ENCODE measurements around the gene TYMS. TPM values are rescaled to one million over a fixed set of nuclear protein-coding genes. Genes with fewer than 3 reads are reported as not detected.

TYMS gene
- total and polyA plus RNA-seq, 10 of the 15 experiments (the other 5 are each of a cell fraction or from before 2014, with no cell fraction given), result 34.8 to 524 (median 219) TPM

DNA sequence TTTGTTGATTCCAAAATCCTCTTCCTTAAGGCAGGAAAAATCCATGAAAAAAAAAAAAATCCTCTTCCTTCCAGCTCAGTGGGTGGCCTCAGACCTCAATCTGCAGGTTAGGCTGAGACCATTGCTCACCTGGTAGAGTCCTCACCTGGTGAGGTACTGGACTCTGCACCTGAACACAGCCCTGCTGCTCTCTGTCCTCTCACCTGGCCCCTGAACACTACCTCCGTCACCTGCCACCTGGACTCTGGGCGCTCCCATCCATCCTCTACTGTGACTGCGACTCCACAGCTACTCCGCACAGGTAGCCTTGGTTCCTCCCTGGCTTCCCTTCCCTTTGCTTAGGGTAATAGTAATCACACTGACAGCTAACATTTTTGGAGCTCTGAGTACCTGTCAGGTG, 22.1 kb downstream of the TYMS start (continued):
- TF ChIP-seq, protein P1, sequence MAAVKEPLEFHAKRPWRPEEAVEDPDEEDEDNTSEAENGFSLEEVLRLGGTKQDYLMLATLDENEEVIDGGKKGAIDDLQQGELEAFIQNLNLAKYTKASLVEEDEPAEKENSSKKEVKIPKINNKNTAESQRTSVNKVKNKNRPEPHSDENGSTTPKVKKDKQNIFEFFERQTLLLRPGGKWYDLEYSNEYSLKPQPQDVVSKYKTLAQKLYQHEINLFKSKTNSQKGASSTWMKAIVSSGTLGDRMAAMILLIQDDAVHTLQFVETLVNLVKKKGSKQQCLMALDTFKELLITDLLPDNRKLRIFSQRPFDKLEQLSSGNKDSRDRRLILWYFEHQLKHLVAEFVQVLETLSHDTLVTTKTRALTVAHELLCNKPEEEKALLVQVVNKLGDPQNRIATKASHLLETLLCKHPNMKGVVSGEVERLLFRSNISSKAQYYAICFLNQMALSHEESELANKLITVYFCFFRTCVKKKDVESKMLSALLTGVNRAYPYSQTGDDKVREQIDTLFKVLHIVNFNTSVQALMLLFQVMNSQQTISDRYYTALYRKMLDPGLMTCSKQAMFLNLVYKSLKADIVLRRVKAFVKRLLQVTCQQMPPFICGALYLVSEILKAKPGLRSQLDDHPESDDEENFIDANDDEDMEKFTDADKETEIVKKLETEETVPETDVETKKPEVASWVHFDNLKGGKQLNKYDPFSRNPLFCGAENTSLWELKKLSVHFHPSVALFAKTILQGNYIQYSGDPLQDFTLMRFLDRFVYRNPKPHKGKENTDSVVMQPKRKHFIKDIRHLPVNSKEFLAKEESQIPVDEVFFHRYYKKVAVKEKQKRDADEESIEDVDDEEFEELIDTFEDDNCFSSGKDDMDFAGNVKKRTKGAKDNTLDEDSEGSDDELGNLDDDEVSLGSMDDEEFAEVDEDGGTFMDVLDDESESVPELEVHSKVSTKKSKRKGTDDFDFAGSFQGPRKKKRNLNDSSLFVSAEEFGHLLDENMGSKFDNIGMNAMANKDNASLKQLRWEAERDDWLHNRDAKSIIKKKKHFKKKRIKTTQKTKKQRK (IDR thresholded peaks at IDR 0.05; ENCODE audit: low read depth, low read length), result no peak
- TF ChIP-seq KLF5 (IDR thresholded peaks at IDR 0.05; ENCODE audit: partially characterized antibody) (no peak), SRF (IDR thresholded peaks at IDR 0.05; ENCODE audit: low read depth in 2 of 2, low read length in 2 of 2) (no peak), PAX8 (IDR thresholded peaks at IDR 0.05) (no peak), TCF12 (IDR thresholded peaks at IDR 0.05; ENCODE audit: low read depth, low read length) (no peak), HCFC1 (IDR thresholded peaks at IDR 0.05; ENCODE audit: low read length) (no peak), SMC3 (IDR thresholded peaks at IDR 0.05; ENCODE audit: borderline replicate concordance, low read length) (no peak), ETV6 (conservative IDR thresholded peaks at IDR 0.05 in 1 of 2, IDR thresholded peaks at IDR 0.05 in 1 of 2; ENCODE audit: borderline replicate concordance in 1 of 2, low read depth in 1 of 2) (no peak)
- TF ChIP-seq, protein P2, sequence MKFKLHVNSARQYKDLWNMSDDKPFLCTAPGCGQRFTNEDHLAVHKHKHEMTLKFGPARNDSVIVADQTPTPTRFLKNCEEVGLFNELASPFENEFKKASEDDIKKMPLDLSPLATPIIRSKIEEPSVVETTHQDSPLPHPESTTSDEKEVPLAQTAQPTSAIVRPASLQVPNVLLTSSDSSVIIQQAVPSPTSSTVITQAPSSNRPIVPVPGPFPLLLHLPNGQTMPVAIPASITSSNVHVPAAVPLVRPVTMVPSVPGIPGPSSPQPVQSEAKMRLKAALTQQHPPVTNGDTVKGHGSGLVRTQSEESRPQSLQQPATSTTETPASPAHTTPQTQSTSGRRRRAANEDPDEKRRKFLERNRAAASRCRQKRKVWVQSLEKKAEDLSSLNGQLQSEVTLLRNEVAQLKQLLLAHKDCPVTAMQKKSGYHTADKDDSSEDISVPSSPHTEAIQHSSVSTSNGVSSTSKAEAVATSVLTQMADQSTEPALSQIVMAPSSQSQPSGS (IDR thresholded peaks at IDR 0.05; ENCODE audit: low read length), result no peak

DNA sequence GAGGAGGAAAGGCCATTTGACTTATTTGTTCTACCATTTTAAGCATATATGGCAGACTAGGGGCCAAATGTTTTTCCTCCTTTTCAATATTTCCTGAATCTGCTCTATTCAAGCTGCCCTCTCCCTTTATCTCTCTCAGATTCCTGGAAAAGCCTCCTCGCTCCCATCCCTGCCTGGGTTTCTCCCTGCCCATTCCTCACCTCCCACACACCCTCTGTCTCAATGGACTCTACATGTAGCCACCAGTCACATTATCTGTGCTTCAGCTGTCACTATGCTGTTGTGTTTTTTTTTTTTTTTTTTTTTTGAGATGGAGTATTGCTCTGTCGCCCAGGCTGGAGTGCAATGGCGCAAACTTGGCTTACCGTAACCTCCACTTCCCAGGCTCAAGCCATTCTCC, 22.9 kb downstream of the TYMS start:
- in situ Hi-C loops (cut with MboI), result no loop called here
- H3K4me1 ChIP-seq (ENCODE audit: control insufficient read depth, insufficient read depth, low read length), result no peaks in the 10 kb centered on the region
- H3K27ac ChIP-seq (ENCODE audit: control insufficient read depth, insufficient read depth), result no peak overlapping the region
- 100% methylated on average over 3 of the region's 4 CpGs for WGBS (ENCODE audit: insufficient coverage, insufficient replicate concordance, low lambda C conversion rate, missing lambda C conversion rate)
- ChIA-PET POLR2A (no interaction called here), CTCF (no interaction called here), SMC1A (ENCODE audit: uncharacterized antibody, unreplicated experiment) (no interaction called here), RAD21 (ENCODE audit: unreplicated experiment) (no interaction called here)
- ATAC-seq, result no peak
- H3K27me3 ChIP-seq (replicated peaks in 1 of 2; ENCODE audit: control insufficient read depth in 2 of 2, insufficient read depth in 2 of 2, low read length in 1 of 2), result no peaks in the 10 kb centered on the region
- intact Hi-C loops (cut with micrococcal nuclease; ENCODE audit: unreplicated experiment), result no loop called here
- H3K9me3 ChIP-seq (replicated peaks; ENCODE audit: control insufficient read depth, insufficient read depth, low read length), result no peaks in the 10 kb centered on the region
- peaks cover 0 to 8% of the 10 kb centered on the region in 2 experiments; a peak in 3 of 4 replicates for H3K36me3 ChIP-seq (ENCODE audit: control insufficient read depth in 2 of 2, insufficient read depth in 2 of 2, low read length in 1 of 2)
- no peak overlapping the region for H3K9ac ChIP-seq (ENCODE audit: control insufficient read depth, insufficient read depth, low read length)
- no peak overlapping the region for H3K4me2 ChIP-seq (ENCODE audit: control insufficient read depth, insufficient read depth)
- no peak overlapping the region for H3K4me3 ChIP-seq
- H4K20me1 ChIP-seq (ENCODE audit: control insufficient read depth, insufficient read depth), result no peaks in the 10 kb centered on the region
- FAIRE-seq, result no peak
- DNase-seq (ENCODE audit: low read depth, low spot score), result no peak
- BruUV-seq (replicated peaks), result no TSS peak
- no peaks in the 10 kb centered on the region for H3K79me2 ChIP-seq (ENCODE audit: control insufficient read depth, insufficient read depth, low read length)
- no peak overlapping the region for H2AFZ ChIP-seq (ENCODE audit: control insufficient read depth, low read depth, low read length)
- TF ChIP-seq NR2C1 (IDR thresholded peaks at IDR 0.05) (no peak), FOXM1 (IDR thresholded peaks at IDR 0.05; ENCODE audit: low read depth, low read length) (no peak), MXI1 (IDR thresholded peaks at IDR 0.05; ENCODE audit: low read depth, low read length) (no peak), HCFC1 (IDR thresholded peaks at IDR 0.05; ENCODE audit: low read length) (no peak), RBBP5 (conservative IDR thresholded peaks at IDR 0.05) (no peak), BACH1 (IDR thresholded peaks at IDR 0.05; ENCODE audit: borderline replicate concordance) (no peak), CHD2 (IDR thresholded peaks at IDR 0.05; ENCODE audit: borderline replicate concordance, low read depth, low read length) (no peak), CHD4 (IDR thresholded peaks at IDR 0.05) (no peak), ZNF274 (IDR thresholded peaks at IDR 0.05; ENCODE audit: insufficient read depth, insufficient read length) (no peak)
- TF ChIP-seq, protein P3, sequence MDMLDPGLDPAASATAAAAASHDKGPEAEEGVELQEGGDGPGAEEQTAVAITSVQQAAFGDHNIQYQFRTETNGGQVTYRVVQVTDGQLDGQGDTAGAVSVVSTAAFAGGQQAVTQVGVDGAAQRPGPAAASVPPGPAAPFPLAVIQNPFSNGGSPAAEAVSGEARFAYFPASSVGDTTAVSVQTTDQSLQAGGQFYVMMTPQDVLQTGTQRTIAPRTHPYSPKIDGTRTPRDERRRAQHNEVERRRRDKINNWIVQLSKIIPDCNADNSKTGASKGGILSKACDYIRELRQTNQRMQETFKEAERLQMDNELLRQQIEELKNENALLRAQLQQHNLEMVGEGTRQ (IDR thresholded peaks at IDR 0.05; ENCODE audit: borderline replicate concordance, low read depth, low read length), result no peak
- TF ChIP-seq, protein P4, sequence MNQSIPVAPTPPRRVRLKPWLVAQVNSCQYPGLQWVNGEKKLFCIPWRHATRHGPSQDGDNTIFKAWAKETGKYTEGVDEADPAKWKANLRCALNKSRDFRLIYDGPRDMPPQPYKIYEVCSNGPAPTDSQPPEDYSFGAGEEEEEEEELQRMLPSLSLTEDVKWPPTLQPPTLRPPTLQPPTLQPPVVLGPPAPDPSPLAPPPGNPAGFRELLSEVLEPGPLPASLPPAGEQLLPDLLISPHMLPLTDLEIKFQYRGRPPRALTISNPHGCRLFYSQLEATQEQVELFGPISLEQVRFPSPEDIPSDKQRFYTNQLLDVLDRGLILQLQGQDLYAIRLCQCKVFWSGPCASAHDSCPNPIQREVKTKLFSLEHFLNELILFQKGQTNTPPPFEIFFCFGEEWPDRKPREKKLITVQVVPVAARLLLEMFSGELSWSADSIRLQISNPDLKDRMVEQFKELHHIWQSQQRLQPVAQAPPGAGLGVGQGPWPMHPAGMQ (IDR thresholded peaks at IDR 0.05; ENCODE audit: borderline replicate concordance), result no peak

All from GM12878 (cell line).